OCI-LY7 (cell line): Measurements from ENCODE around the gene HECW1.

Experiments
- CTCF ChIP-seq: fragments of 200-600 bp; sonication (generic); conservative IDR thresholded peaks from 2 replicates; pipeline ENCODE4 v1.5.1; 2014; ENCODE audit warnings: mild to moderate bottlenecking, antibody characterized with exemption, low read length, moderate library complexity, mixed read lengths
- EZH2phosphoT487 ChIP-seq: fragments of 200-600 bp; sonication (generic); IDR thresholded peaks from 2 replicates; pipeline ENCODE4 v1.6.1; 2018; ENCODE audit warnings: low read depth, borderline replicate concordance, mild to moderate bottlenecking, mixed run types, antibody characterized with exemption, low read length, moderate library complexity, mixed read lengths

GRCh38 chr7:43449577-43449976 is 337.1 kb downstream of the HECW1 start:
- no peak for TF ChIP-seq CTCF
- no peak for TF ChIP-seq EZH2phosphoT487
